Measurements from ENCODE around the gene KREMEN1. TPM values are rescaled to one million over a fixed set of nuclear protein-coding genes. Genes with fewer than 3 reads are reported as not detected.
"Not testable (repeated sequence)": the region's sequence is repeated elsewhere in the genome, so short reads cannot be mapped to it uniquely, and the experiment has no call there.

The KREMEN1 gene
- total RNA-seq, 1 experiment from 2014 or later, result 2.7 TPM

DNA sequence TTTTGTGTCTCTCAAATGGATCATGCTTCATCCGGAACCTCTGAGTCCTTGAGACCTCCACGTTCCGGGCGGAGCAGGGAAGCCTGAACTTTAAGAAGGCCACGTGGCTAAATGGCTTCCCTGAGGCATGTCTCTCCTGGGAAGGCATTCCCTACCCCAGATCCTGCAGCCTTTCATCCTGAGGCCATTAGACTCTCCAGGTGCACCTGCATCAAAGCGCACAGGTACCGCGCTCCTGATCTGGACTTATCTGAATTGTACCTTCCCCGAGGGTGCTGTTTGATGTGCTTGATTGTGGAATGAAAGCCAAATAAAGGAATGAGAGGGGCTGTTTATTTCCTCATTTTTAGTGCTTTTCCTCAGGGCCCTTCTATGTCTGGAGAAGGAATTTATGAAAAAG, 33.7 kb upstream of the KREMEN1 start:
- no peak overlapping the region for H2AFZ ChIP-seq (ENCODE audit: low read length)
- intact Hi-C loops (cut with micrococcal nuclease), result no loop called here
- H3K4me2 ChIP-seq (ENCODE audit: low read length), result no peak overlapping the region
- H3K9me2 ChIP-seq (replicated peaks; ENCODE audit: low read length), result no peaks in the 10 kb centered on the region
- DNase-seq (no peak), ATAC-seq (no peak)
- POLR2A ChIA-PET (ENCODE audit: unreplicated experiment), result no interaction called here
- TF ChIP-seq CTCF (conservative IDR thresholded peaks at IDR 0.05; ENCODE audit: low read depth, low read length) (no peak), EZH2phosphoT487 (IDR thresholded peaks at IDR 0.05; ENCODE audit: borderline replicate concordance, low read length) (no peak), EZH2 (IDR thresholded peaks at IDR 0.05; ENCODE audit: low read length, unreplicated experiment) (no peak)
- no peak overlapping the region for H3K4me3 ChIP-seq (ENCODE audit: low read length)
- no peaks in the 10 kb centered on the region for H3K36me3 ChIP-seq (ENCODE audit: low read depth, low read length)
- no peaks in the 10 kb centered on the region for H3K79me2 ChIP-seq (ENCODE audit: low read length)
- no TSS peak for BruUV-seq (replicated peaks)
- H3F3A ChIP-seq (ENCODE audit: low read length, unreplicated experiment), result no peaks in the 10 kb centered on the region
- no peaks in the 10 kb centered on the region for H3K27me3 ChIP-seq (ENCODE audit: low read length)
- no peaks in the 10 kb centered on the region for H3K9me3 ChIP-seq (ENCODE audit: low read length)
- no peaks in the 10 kb centered on the region for H4K20me1 ChIP-seq (ENCODE audit: low read length)
- no peak overlapping the region for H3K9ac ChIP-seq (ENCODE audit: low read length)
- CTCF ChIA-PET, result no interaction called here
- H3K4me1 ChIP-seq (ENCODE audit: insufficient read depth, low read length), result peaks cover 7% of the 10 kb centered on the region
- no peak overlapping the region for H3K27ac ChIP-seq (ENCODE audit: low read length)

GRCh38 chr22:29039684-29040083, 33.2 kb upstream of the KREMEN1 start:
- H3K27me3 ChIP-seq (ENCODE audit: low read length); H2AFZ ChIP-seq (ENCODE audit: low read length); ATAC-seq; DNase-seq; H4K20me1 ChIP-seq (ENCODE audit: low read length); H3K4me2 ChIP-seq (ENCODE audit: low read length); H3K9me3 ChIP-seq (ENCODE audit: low read length); H3K79me2 ChIP-seq (ENCODE audit: low read length); POLR2A ChIA-PET (ENCODE audit: unreplicated experiment); H3K4me3 ChIP-seq (ENCODE audit: low read length); H3K36me3 ChIP-seq (ENCODE audit: low read depth, low read length); BruUV-seq (replicated peaks); H3K9me2 ChIP-seq (replicated peaks; ENCODE audit: low read length); H3K27ac ChIP-seq (ENCODE audit: low read length); H3F3A ChIP-seq (ENCODE audit: low read length, unreplicated experiment); H3K9ac ChIP-seq (ENCODE audit: low read length): not testable (repeated sequence)
- peaks cover 12% of the 10 kb centered on the region for H3K4me1 ChIP-seq (ENCODE audit: insufficient read depth, low read length)
- CTCF ChIA-PET, result interaction anchor here (1.5 kb wide), 1 partner anchor 154 kb away, joined by 7 read pairs; no protein-coding TSS in a partner anchor
- intact Hi-C loops (cut with micrococcal nuclease), result loop anchor here (1.0 to 10.0 kb wide), 5 partner anchors 115 to 442 kb away; partner anchors contain the start of gene ZNRF3

GRCh38 chr22:29040385-29041275, 32.2 kb upstream of the KREMEN1 start:
- Histone ChIP-seq H3K9me3 (ENCODE audit: low read length) (no peaks in the 10 kb centered on the region), H3K4me1 (ENCODE audit: insufficient read depth, low read length) (peaks cover 16% of the 10 kb centered on the region), H3K27ac (ENCODE audit: low read length) (no peak overlapping the region), H2AFZ (ENCODE audit: low read length) (no peak overlapping the region), H3K36me3 (ENCODE audit: low read depth, low read length) (no peaks in the 10 kb centered on the region), H3K9me2 (replicated peaks; ENCODE audit: low read length) (no peaks in the 10 kb centered on the region), H3K9ac (ENCODE audit: low read length) (no peak overlapping the region), H3K79me2 (ENCODE audit: low read length) (no peaks in the 10 kb centered on the region), H3F3A (ENCODE audit: low read length, unreplicated experiment) (no peaks in the 10 kb centered on the region), H3K4me2 (ENCODE audit: low read length) (no peak overlapping the region; the same call in 1 of the 2 replicates), H4K20me1 (ENCODE audit: low read length) (no peaks in the 10 kb centered on the region), H3K4me3 (ENCODE audit: low read length) (no peak overlapping the region), H3K27me3 (ENCODE audit: low read length) (no peaks in the 10 kb centered on the region)
- CTCF ChIA-PET, result interaction anchor here (0.5 to 1.5 kb wide), 6 partner anchors 64 to 189 kb away, joined by 3 to 7 read pairs (median 5); no protein-coding TSS in a partner anchor
- TF ChIP-seq CTCF (conservative IDR thresholded peaks at IDR 0.05; ENCODE audit: low read depth, low read length), result peak; percentile 88
- TF ChIP-seq EZH2 (IDR thresholded peaks at IDR 0.05; ENCODE audit: low read length, unreplicated experiment), result no peak
- ATAC-seq, result peak; percentile 60
- POLR2A ChIA-PET (ENCODE audit: unreplicated experiment), result interaction anchor here (0.6 kb wide), 1 partner anchor 157 kb away, joined by 27 read pairs; the partner anchor contains the start of gene ZNRF3
- DNase-seq, result peak; percentile 64
- intact Hi-C loops (cut with micrococcal nuclease), result loop anchor here (1.0 to 10.0 kb wide), 5 partner anchors 114 to 443 kb away; partner anchors contain the start of gene ZNRF3
- BruUV-seq (replicated peaks), result no TSS peak

Data from PC-3 (cell line).